Measurements from ENCODE around the gene STAC3.
A peak's percentile ranks its signal among the peaks of the same experiment; 100 is the strongest.
"Not testable (repeated sequence)": the region's sequence is repeated elsewhere in the genome, so short reads cannot be mapped to it uniquely, and the experiment has no call there.

Gene STAC3

GRCh38 chr12:57250956-57251355, at the start of gene STAC3:
STAC3 (minus strand) TSS chr12:57251187; CDS start chr12:57249636, 1,551 bp downstream.
- DNase-seq (ENCODE audit: low read depth in 2 of 2) = no peak

- DNase-seq (ENCODE audit: low read depth in 2 of 2) = no peak
Observed at GRCh38 chr12:57299514-57300016, 48.6 kb upstream of the STAC3 start.

DNA sequence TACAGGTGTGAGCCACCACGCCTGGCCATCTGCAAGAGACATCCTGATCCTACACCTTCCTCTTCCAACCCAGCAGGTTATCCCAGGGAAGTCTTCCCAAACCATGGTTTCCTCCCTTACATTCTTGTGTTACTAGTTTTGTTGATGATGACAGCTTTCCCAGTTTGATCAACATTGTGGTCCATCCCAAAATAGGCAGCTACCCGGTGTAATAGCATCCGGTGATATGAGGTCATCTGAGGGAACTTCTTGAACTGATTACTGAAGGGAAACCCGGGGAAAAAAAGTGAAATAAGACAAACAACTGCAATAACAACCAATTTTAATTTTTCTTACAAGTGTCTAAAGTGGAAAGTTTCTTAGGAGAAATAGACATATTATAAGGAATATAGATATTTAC, 45.3 kb upstream of the STAC3 start:
- DNase-seq (ENCODE audit: low read depth in 2 of 2) = no peak

DNA sequence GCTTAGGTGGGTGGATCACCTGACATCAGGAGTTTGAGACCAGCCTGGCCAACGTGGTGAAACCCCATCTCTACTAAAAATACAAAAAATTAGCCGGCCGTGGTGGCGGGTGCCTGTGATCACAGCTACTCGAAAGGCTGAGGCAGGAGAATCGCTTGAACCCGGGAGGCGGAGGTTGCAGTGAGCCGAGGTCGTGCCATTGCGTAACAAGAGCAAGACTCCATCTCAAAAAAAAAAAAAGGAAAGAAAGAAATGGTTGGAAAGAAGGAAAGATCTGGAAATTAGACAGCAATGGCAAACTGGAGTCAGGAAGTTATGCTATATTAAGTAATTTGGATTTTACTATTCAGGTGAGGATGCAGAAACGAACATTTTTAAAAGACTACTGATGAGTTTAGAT, 31.1 kb upstream of the STAC3 start:
- not testable (repeated sequence) for DNase-seq (ENCODE audit: low read depth in 2 of 2)

GRCh38 chr12:57280211-57281062, 29.4 kb upstream of the STAC3 start:
- peak; percentile 59 to 75 for DNase-seq (ENCODE audit: low read depth in 2 of 2)

DNA sequence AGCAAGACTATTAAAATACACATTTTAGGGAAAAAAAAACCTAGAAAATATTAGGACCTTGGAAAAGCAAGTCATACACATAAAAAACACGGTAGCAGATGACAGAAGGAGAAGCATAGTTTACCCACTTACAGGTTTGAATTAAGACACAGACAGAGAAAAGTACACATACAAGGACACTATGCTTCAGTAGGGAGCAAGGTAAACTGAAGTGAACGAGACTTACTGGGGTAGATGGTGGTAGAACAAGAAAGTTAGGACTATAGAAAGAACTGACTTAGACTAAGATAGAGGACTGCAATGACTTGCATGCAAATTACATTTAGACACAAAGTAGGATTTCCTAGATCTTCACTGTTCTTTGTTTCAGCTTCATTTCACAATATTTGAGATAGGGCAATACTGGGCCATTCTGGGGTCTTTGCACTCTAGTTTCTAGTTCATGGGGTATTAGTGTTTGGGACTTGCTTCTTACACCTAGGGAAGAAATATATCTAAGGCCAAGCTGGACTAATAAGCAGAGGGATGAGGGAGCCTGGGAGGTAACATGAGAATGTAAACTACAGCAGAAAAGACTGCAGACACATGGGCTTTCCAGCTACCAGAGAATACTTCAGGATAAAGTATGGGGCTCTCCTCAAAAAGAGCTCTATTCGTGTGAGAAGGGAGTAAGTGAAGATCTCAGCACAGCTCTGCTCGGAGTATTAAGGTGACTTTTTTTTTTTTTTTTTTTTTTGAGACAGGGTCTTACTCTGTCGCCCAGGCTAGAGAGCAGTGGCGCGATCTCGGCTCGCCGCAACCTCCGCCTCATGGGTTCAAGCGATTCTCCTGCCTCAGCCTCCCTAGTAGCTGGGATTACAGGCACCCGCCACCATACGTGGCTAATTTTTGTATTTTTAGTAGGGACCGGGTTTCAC, 27.7 kb upstream of the STAC3 start:
- no peak for DNase-seq (ENCODE audit: low read depth in 2 of 2)

- no peak for DNase-seq (ENCODE audit: low read depth in 2 of 2)
Observed at GRCh38 chr12:57276935-57277563, 26.1 kb upstream of the STAC3 start.

GRCh38 chr12:57276233-57276632, 25.2 kb upstream of the STAC3 start:
- DNase-seq (ENCODE audit: low read depth in 2 of 2) = not testable (repeated sequence)

DNA sequence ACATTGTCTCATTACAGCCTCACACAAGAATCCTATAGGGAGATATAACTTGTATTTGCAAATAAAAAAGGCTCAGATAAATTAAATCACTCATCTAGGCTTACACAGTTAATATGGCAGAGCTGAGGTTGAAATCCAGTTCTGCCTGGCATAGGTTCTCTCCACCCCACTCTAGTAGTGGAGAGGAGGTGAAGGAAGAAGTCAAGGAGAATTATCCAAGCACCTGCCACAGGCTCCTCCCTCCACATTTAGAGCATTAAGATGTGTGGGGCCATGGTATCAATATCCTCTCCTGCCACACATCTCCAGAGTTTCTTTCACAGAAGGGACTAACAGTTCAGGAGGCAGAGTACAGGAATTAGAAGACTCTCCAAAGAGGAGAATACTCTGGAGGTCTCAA, 22.5 kb upstream of the STAC3 start:
- DNase-seq (ENCODE audit: low read depth in 2 of 2) = no peak

DNA sequence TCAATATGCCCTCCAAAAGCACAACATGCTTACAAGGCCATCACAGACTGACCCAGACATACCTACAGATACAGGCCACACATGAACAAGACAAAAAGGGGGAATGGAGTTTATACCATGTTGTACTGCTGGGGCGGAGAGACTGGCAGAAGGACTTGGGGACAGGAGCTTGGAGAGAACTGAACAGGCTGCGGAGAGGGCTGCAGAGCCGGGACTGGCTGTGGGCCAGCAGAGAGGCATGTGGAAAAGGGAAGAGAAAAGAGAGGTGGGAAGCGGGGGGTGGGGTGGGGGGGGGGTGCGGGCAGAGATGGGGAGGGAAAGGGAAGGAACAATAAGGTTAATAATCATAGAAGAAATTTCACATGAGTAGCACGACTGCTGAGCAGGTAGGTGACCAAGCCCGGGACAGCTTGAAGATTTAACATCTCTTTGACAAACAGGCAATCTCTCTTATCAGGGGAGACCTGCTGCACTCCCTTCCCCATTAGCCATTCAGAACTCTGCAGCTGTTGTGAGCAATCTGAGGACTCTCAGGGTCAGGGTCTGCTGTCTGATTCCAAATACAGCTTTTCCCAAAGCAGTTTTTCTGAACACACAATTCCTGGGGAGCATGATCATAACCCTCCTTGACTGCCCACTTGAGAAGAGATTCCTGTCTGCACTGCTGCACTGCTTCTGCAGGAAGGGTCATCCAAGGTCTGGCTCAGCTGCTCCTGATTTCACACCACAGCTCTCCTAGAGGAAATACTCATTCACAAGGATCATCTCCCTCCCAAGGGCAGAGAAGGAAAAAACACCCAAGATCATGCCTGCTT, 21.6 kb upstream of the STAC3 start:
- DNase-seq (ENCODE audit: low read depth in 2 of 2) = no peak

DNA sequence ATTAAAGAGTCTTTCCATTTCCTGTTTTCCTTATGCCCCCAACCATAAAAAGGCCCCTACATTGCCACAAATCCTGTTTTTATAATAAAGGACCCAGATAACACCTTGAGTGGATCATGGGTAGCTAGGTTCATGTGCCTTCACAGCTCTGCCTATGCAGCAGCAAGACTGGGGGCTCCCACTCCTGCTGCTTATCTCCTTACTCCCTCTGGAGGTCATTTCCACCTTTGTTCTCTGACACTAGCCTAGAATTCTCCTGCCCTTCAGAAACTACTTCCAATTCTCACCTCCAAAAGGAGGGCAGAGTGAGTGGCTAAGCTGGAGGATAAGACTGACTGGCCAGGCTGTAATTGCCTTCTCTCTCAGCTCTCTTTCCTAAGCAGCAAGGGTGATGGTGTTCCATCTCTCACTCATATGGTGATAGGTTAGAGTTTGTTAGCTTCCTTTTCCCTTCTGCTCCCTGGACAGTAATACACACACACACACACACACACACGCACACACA, 20.0 kb upstream of the STAC3 start:
- no peak for DNase-seq (ENCODE audit: low read depth in 2 of 2)

DNA sequence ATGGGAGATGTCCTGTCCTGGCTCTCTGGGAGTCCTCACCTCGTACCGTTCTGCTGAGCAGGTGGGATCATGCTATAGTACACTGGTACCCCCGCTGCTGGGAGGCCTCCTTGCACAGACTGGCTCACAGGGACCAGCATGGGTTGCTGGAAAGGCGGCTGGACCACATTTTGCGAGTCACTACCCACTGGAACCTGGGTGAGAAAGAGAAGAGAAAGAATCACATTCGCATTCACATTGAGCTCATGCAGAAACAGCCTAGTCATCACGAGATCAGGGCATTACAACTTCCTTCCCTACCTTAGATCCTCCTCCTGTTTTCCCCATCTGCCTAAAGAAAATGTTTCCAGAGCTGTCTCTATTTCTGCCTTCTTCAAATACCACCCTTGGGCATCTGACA, 17.3 kb upstream of the STAC3 start:
- no peak for DNase-seq (ENCODE audit: low read depth in 2 of 2)

DNA sequence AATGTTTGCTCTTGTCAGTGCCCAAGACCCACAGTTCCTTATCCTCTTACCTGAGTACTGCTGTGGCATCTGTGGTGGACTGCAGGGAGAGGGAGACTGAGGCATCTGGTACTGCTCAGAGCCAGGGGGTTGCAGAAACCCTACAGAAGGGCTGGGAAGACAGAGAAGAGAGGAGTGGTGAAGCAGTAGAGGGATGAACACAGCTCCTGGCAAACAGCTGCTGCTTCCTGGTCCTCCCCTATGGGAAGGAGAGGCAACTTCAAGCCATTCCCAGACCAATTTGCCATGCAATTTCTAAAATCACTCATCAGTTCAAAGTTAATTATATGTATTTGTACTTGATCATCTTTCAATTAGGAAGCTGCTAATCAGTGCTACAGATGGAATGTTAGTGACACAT, 15.7 kb upstream of the STAC3 start:
- no peak for DNase-seq (ENCODE audit: low read depth in 2 of 2)

DNA sequence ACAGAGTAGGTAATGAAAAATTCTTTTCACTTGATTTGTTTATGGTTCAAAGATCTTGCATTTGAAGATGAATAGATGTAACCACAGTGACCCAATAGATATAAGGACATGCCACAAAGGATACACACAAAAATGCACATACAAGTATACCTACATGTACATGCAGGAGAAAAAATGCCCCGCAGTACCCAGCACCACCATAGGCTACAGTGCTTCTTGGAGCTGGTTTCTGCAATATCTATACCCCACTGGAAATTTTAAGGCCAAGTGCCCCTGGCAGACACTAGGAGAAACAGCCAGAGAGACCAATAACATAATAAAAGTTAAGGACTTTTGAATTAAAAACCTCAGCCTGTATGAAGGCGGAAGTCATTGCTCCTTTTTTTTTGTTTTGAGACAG, 12.1 kb upstream of the STAC3 start:
- no peak for DNase-seq (ENCODE audit: low read depth in 2 of 2)

DNA sequence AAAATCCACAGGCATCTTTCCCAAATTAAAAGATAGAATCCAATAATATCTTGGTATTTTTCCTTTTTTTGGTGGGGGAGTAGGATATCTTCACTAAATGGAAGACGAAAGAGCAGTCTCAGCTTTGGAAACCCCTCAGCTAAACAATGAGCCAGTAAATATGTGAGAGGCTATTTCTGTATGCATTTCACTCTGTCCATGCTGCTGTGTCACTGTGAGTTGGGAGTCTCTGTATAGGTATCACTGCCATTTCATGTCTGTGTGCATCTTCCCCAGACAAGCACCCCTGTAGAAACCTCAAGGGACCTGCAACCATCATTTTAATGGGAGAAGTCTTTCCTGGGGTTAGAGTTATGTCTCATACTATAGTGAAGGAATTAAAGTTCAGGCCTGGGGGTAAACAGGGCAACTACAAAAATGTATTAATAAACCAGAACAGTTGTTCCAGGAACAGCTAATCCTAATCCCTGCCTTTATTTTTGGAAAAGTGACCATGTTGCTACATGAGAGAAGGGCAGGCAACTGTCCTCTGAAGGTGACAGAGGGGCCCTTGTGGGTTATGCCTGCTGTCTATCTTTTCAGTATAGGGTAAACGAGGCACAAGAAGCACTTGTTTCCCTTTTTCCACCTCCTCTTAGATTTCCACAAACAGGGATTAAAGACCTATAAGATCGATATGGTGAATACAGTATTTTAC, 11.3 kb upstream of the STAC3 start:
- DNase-seq (ENCODE audit: low read depth in 2 of 2) = no peak

DNA sequence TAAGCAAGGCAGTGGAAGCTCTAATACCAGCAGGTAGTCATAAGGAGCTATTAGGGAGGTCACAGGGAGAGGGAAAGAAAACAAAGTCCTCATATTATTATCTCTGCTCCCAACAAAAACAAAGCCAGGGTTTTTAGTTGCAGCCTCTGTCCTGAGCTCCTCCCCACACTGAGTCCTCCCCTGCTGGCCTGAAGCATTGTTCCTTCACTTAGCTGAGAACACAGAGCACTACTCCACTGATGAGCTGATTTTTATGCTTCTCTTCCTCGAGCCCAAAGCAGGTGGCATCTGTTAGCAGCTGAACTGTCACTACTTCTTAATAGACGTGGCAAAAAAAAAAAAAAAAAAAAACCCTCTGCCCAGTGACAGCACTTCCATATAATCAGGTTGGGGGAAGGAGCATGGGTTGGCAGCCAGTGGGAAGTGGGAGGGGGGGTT, 10.5 kb upstream of the STAC3 start:
- DNase-seq (ENCODE audit: low read depth in 2 of 2) = no peak

- no peak for DNase-seq (ENCODE audit: low read depth in 2 of 2)
Observed at GRCh38 chr12:57260366-57260765, 9.4 kb upstream of the STAC3 start.

- no peak for DNase-seq (ENCODE audit: low read depth in 2 of 2)
Observed at GRCh38 chr12:57258977-57259970, 8.3 kb upstream of the STAC3 start.

DNA sequence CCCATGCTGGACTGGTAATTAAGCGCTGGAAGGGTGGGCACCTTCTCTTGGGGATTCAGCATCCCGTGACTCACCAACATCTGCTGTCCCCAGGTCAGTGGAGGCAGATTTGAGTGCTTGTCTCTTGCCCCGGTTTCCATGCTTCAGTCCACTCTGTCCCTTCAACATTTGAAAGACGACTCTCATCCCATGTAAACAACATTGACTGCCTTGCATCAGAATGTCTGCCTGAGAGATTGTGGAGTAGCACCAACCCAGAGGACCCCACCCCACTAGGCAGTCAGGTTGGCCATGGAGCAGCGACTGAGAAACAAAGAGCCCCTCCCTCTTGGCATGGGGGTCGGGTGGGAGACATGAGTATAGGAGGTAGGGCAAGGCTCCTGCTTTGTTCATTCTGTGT, 4.9 kb upstream of the STAC3 start:
- DNase-seq (ENCODE audit: low read depth in 2 of 2) = no peak
